D721Med (cell line): ENCODE measurements around the gene DIP2C.

Source experiments
- DNase-seq: peaks from one replicate; pipeline ENCODE4 v3.0.0; 2011; ENCODE audit warnings: low spot score; ENCODE audit not compliant: insufficient read length
- FAIRE-seq: peaks from 2 replicates; lab custom pipeline; 2011; peaks lifted over from hg19 to GRCh38; lab: Jason Lieb, UNC
- TF ChIP-seq, protein P1 (sequence below): IDR thresholded peaks from 2 replicates; pipeline ENCODE4 v1.5.1; 2012; ENCODE audit warnings: mild to moderate bottlenecking, control low read depth; ENCODE audit not compliant: insufficient read depth; ENCODE audit errors: missing control alignments

The DIP2C gene

GRCh38 chr10:727162-727790, 37.8 kb upstream of the DIP2C start:
- DNase-seq (no peak), FAIRE-seq (no peak)
- TF ChIP-seq, protein P1, sequence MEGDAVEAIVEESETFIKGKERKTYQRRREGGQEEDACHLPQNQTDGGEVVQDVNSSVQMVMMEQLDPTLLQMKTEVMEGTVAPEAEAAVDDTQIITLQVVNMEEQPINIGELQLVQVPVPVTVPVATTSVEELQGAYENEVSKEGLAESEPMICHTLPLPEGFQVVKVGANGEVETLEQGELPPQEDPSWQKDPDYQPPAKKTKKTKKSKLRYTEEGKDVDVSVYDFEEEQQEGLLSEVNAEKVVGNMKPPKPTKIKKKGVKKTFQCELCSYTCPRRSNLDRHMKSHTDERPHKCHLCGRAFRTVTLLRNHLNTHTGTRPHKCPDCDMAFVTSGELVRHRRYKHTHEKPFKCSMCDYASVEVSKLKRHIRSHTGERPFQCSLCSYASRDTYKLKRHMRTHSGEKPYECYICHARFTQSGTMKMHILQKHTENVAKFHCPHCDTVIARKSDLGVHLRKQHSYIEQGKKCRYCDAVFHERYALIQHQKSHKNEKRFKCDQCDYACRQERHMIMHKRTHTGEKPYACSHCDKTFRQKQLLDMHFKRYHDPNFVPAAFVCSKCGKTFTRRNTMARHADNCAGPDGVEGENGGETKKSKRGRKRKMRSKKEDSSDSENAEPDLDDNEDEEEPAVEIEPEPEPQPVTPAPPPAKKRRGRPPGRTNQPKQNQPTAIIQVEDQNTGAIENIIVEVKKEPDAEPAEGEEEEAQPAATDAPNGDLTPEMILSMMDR = no peak

- TF ChIP-seq, protein P1 = no peak
- DNase-seq (no peak), FAIRE-seq (no peak)
Measured at GRCh38 chr10:725786-726185, 36.3 kb upstream of the DIP2C start.

- TF ChIP-seq, protein P1 = no peak
- no peak for FAIRE-seq
- DNase-seq = no peak
Measured at GRCh38 chr10:725302-725701, 35.8 kb upstream of the DIP2C start.

DNA sequence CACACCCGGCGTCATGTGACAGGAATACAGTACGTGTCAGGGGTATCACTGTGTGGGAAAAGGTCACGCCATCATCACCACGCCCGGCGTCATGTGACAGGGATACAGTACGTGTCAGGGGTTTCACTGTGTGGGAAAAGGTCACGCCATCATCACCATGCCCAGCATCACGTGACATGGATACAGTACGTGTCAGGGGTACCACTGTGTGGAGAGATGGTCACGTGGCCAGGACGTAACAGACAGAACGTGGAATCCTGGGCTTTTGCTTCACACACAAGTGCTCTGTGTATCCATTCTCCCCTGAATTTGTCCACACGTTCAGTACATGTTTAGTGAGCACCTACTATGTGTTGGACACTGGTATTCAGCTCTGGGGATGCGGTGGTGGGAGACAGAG, 34.5 kb upstream of the DIP2C start:
- TF ChIP-seq, protein P1 = no peak
- DNase-seq (no peak), FAIRE-seq (no peak)

GRCh38 chr10:722281-723060, 33.0 kb upstream of the DIP2C start:
- TF ChIP-seq, protein P1 = no peak
- DNase-seq (no peak), FAIRE-seq (no peak)

- TF ChIP-seq, protein P1 = no peak
- DNase-seq (no peak), FAIRE-seq (no peak)
Measured at GRCh38 chr10:718143-718700, 28.8 kb upstream of the DIP2C start.

DNA sequence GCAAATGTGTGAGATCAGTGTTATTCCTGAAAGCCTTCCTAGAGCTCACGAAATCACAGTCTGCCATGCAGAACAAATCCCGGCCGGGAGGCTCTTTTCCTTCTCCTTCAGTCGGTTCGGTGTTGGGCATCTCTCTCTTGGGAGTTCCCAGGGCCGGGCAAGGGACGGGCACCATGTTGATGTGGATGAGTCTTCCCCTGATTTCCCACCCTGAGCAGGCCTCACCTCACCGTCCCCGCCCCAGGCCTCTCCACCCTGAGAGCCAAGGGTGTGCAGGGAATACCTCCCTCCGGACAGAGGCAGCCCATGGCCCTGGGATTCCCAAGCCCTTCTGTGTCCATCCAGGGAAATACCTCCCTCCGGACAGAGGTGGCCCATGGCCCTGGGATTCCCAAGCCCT, 28.0 kb upstream of the DIP2C start:
- no peak for FAIRE-seq
- TF ChIP-seq, protein P1 = no peak
- no peak for DNase-seq
